ENCODE results near the gene RGS13. TPM values are rescaled to one million over a fixed set of nuclear protein-coding genes. Genes with fewer than 3 reads are reported as not detected.

Gene RGS13
- total and polyA plus RNA-seq, 2 donors (not counting 3 experiments of a cell fraction or from before 2014, with no cell fraction given) = not detected

- POLR2A ChIA-PET = no interaction called here
- no peak overlapping the region for H3K4me3 ChIP-seq (replicated peaks in 1 of 3; ENCODE audit: insufficient read depth in 1 of 3, low read depth in 1 of 3, low read length in 3 of 3)
- peaks cover 2% of the 10 kb centered on the region for H3K4me1 ChIP-seq (ENCODE audit: control insufficient read depth, extremely low read depth, insufficient read depth, low read length)
- no peaks in the 10 kb centered on the region for H4K20me1 ChIP-seq (replicated peaks; ENCODE audit: control insufficient read depth, extremely low read depth, insufficient read depth, low read length)
- no peak overlapping the region for H3K4me2 ChIP-seq (ENCODE audit: insufficient read depth, low read length)
- H3K36me3 ChIP-seq (ENCODE audit: control insufficient read depth in 2 of 2, extremely low read depth in 1 of 2, insufficient read depth in 2 of 2, low read length in 2 of 2) = no peaks in the 10 kb centered on the region
- intact Hi-C loops (cut with micrococcal nuclease) = no loop called here
- no peaks in the 10 kb centered on the region for H3K9me1 ChIP-seq (replicated peaks; ENCODE audit: control insufficient read depth, extremely low read depth, insufficient read depth, low read length)
- TF ChIP-seq EZH2 (IDR thresholded peaks at IDR 0.05; ENCODE audit: borderline replicate concordance, low read depth, low read length, severe bottlenecking) = no peak
- no peak for DNase-seq (ENCODE audit: low read depth, low spot score)
- BruUV-seq (replicated peaks) = no TSS peak
- CTCF ChIA-PET = interaction anchor here (1.0 to 2.2 kb wide), 3 partner anchors 137 to 405 kb away, joined by 3 to 12 read pairs (median 5); no protein-coding TSS in a partner anchor
- H3K9ac ChIP-seq (replicated peaks; ENCODE audit: extremely low read depth, insufficient read depth, low read length) = no peak overlapping the region
- H3K27me3 ChIP-seq (ENCODE audit: control insufficient read depth in 2 of 2, insufficient read depth in 2 of 2, low read length in 2 of 2) = no peaks in the 10 kb centered on the region
- no peak for FAIRE-seq
- H3K27ac ChIP-seq (ENCODE audit: insufficient read depth, low read depth, low read length) = no peak overlapping the region
- H3K9me3 ChIP-seq (replicated peaks; ENCODE audit: control insufficient read depth, insufficient read depth, low read length) = no peaks in the 10 kb centered on the region
- dilution Hi-C loops (cut with MboI; ENCODE audit: extremely low pct_ligation_motif_present, low sequenced_read_pairs) = no loop called here
- no peaks in the 10 kb centered on the region for H3K79me2 ChIP-seq (ENCODE audit: control insufficient read depth, insufficient read depth, low read length)
- no peak overlapping the region for H2AFZ ChIP-seq (ENCODE audit: low read depth, low read length)
Measured at GRCh38 chr1:192615055-192615454, 20.9 kb upstream of the RGS13 start.

- Histone ChIP-seq H3K4me2 (ENCODE audit: insufficient read depth, low read length) (no peak overlapping the region), H4K20me1 (replicated peaks; ENCODE audit: control insufficient read depth, extremely low read depth, insufficient read depth, low read length) (no peaks in the 10 kb centered on the region), H3K9ac (replicated peaks; ENCODE audit: extremely low read depth, insufficient read depth, low read length) (no peak overlapping the region), H3K4me3 (replicated peaks in 1 of 3; ENCODE audit: insufficient read depth in 1 of 3, low read depth in 1 of 3, low read length in 3 of 3) (no peak overlapping the region), H3K27ac (ENCODE audit: insufficient read depth, low read depth, low read length) (no peak overlapping the region), H3K36me3 (ENCODE audit: control insufficient read depth in 2 of 2, extremely low read depth in 1 of 2, insufficient read depth in 2 of 2, low read length in 2 of 2) (no peaks in the 10 kb centered on the region), H3K79me2 (ENCODE audit: control insufficient read depth, insufficient read depth, low read length) (no peaks in the 10 kb centered on the region), H3K9me3 (replicated peaks; ENCODE audit: control insufficient read depth, insufficient read depth, low read length) (no peaks in the 10 kb centered on the region), H3K9me1 (replicated peaks; ENCODE audit: control insufficient read depth, extremely low read depth, insufficient read depth, low read length) (no peaks in the 10 kb centered on the region), H2AFZ (ENCODE audit: low read depth, low read length) (no peak overlapping the region), H3K27me3 (ENCODE audit: control insufficient read depth in 2 of 2, insufficient read depth in 2 of 2, low read length in 2 of 2) (no peaks in the 10 kb centered on the region), H3K4me1 (ENCODE audit: control insufficient read depth, extremely low read depth, insufficient read depth, low read length) (peaks cover 2% of the 10 kb centered on the region)
- DNase-seq (ENCODE audit: low read depth, low spot score) = no peak
- BruUV-seq (replicated peaks) = no TSS peak
- dilution Hi-C loops (cut with MboI; ENCODE audit: extremely low pct_ligation_motif_present, low sequenced_read_pairs) (no loop called here), intact Hi-C loops (cut with micrococcal nuclease) (no loop called here)
- no peak for FAIRE-seq
- CTCF ChIA-PET = interaction anchor here (0.9 to 1.9 kb wide), 3 partner anchors 9 to 146 kb away, joined by 3 to 8 read pairs (median 3); no protein-coding TSS in a partner anchor
- POLR2A ChIA-PET = no interaction called here
- TF ChIP-seq JUN (IDR thresholded peaks at IDR 0.05; ENCODE audit: borderline replicate concordance, insufficient read depth, insufficient read length, low read depth) = no peak
- no peak for TF ChIP-seq CTCF (IDR thresholded peaks at IDR 0.05; ENCODE audit: extremely low read depth in 1 of 2, insufficient read depth in 1 of 2, low read depth in 1 of 2, low read length in 2 of 2)
- TF ChIP-seq GATA2 (IDR thresholded peaks at IDR 0.05; ENCODE audit: insufficient read depth, insufficient read length, low read depth, low read length) = no peak
- TF ChIP-seq POLR2AphosphoS5 (IDR thresholded peaks at IDR 0.05; ENCODE audit: insufficient read depth, low read depth, low read length) = no peak
- TF ChIP-seq EZH2 (IDR thresholded peaks at IDR 0.05; ENCODE audit: borderline replicate concordance, low read depth, low read length, severe bottlenecking) = no peak
- no peak for TF ChIP-seq FOS (IDR thresholded peaks at IDR 0.05; ENCODE audit: borderline replicate concordance, insufficient read depth, low read length)
- no peak for TF ChIP-seq MYC (IDR thresholded peaks at IDR 0.05; ENCODE audit: low read depth, low read length)
- TF ChIP-seq MAX (IDR thresholded peaks at IDR 0.05; ENCODE audit: insufficient read depth, insufficient read length) = no peak
- no peak for TF ChIP-seq POLR2A (IDR thresholded peaks at IDR 0.05; ENCODE audit: low read depth, low read length)
Measured at GRCh38 chr1:192620071-192620635, 15.8 kb upstream of the RGS13 start.

All from endothelial cell of umbilical vein (primary cell).